Stimulated activated naive CD8-positive, alpha-beta T cell treated with anti-CD3 and anti-CD28 coated beads, Interleukin-15, Interleukin-2, amounts not matched to agents 100 ng/mL and 50 ng/mL, for 24 hours (primary cell): ENCODE data around the gene WLS.

Source experiments
- H3K27ac Mint-ChIP-seq: one replicate; pipeline ENCODE4 v1.8.0; 2021; ENCODE audit warnings: mild to moderate bottlenecking, mixed read lengths
- H3K27me3 Mint-ChIP-seq: one replicate; pipeline ENCODE4 v1.8.0; 2021; ENCODE audit warnings: mixed read lengths
- H3K36me3 Mint-ChIP-seq: one replicate; pipeline ENCODE4 v1.8.0; 2021; ENCODE audit warnings: low read depth, mixed read lengths
- H3K4me1 Mint-ChIP-seq: one replicate; pipeline ENCODE4 v1.8.0; 2021; ENCODE audit warnings: low read depth, mixed read lengths
- H3K4me3 Mint-ChIP-seq: one replicate; pipeline ENCODE4 v1.8.0; 2021; ENCODE audit warnings: mild to moderate bottlenecking, mixed read lengths
- H3K9me3 Mint-ChIP-seq: one replicate; pipeline ENCODE4 v1.8.0; 2021; ENCODE audit warnings: mixed read lengths

WLS gene

GRCh38 chr1:68197461-68197860 lies 34.9 kb downstream of the WLS start:
- H3K27ac Mint-ChIP-seq, result no peak overlapping the region
- H3K9me3 Mint-ChIP-seq, result no peaks in the 10 kb centered on the region
- no peaks in the 10 kb centered on the region for H3K4me1 Mint-ChIP-seq
- H3K4me3 Mint-ChIP-seq, result no peak overlapping the region
- no peaks in the 10 kb centered on the region for H3K27me3 Mint-ChIP-seq
- H3K36me3 Mint-ChIP-seq, result no peaks in the 10 kb centered on the region

- Mint-ChIP-seq H3K4me3 (no peak overlapping the region), H3K9me3 (no peaks in the 10 kb centered on the region), H3K27me3 (no peaks in the 10 kb centered on the region), H3K27ac (no peak overlapping the region), H3K4me1 (no peaks in the 10 kb centered on the region), H3K36me3 (no peaks in the 10 kb centered on the region)
These were observed 35.6 kb downstream of the WLS start for GRCh38 chr1:68196676-68197075.

- Mint-ChIP-seq H3K4me1 (no peaks in the 10 kb centered on the region), H3K36me3 (no peaks in the 10 kb centered on the region), H3K27ac (no peak overlapping the region), H3K27me3 (peaks cover 6% of the 10 kb centered on the region), H3K9me3 (peaks cover 5% of the 10 kb centered on the region), H3K4me3 (no peak overlapping the region)
These were observed 40.6 kb downstream of the WLS start for GRCh38 chr1:68191717-68192116.

GRCh38 chr1:68188644-68189340 lies 43.5 kb downstream of the WLS start:
- H3K4me3 Mint-ChIP-seq, result no peak overlapping the region
- H3K9me3 Mint-ChIP-seq, result peaks cover 5% of the 10 kb centered on the region

DNA sequence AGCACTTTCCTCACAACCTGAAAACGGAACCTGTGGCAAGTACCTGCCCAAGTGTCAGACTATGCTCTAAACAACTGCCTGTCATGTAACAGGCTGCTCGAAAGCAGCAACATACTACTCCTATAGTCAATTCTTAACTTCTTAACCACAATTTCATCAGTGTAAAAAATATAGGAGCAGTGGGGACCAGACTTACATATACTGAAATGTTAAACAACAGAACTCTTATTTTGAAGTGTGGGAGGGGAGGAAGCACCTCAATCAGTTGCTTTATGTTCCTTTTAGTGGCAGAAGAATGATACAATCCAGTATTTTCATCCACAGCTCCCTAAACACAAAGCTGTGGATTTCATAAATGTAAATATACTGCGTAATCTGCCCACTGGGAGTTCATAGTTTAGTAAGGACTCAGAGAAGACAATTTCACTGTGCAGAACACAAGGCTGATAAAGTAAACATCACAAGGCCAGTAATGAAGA lies 44.2 kb downstream of the WLS start:
- Mint-ChIP-seq H3K9me3 (peaks cover 5% of the 10 kb centered on the region), H3K4me1 (no peaks in the 10 kb centered on the region), H3K4me3 (no peak overlapping the region), H3K36me3 (no peaks in the 10 kb centered on the region), H3K27ac (no peak overlapping the region), H3K27me3 (peaks cover 11% of the 10 kb centered on the region)

More at GRCh38 chr1:68188644-68189340, 43.5 kb downstream of the WLS start:
- no peaks in the 10 kb centered on the region for H3K36me3 Mint-ChIP-seq
- no peak overlapping the region for H3K27ac Mint-ChIP-seq
- peaks cover 11% of the 10 kb centered on the region for H3K27me3 Mint-ChIP-seq
- H3K4me1 Mint-ChIP-seq, result no peaks in the 10 kb centered on the region

DNA sequence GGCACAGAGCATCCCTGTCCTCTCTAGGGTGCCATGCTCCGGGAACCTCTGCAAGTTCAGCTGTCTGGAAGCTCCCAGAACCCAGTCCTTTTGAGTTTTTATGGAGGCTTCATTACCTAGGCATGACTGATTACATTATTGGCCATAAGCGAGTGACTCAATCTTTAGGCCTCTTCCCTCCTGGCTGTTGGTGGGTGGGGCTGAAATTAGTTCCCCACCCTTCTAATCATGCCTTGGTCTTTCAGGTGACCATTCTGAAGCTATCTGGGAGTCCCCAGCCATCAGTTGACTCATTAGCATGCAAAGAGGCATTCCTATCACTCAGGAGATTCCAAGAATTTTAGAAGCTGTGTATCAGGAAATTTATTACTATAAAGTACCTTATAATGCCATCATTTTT lies 46.6 kb downstream of the WLS start:
- H3K4me1 Mint-ChIP-seq, result no peaks in the 10 kb centered on the region
- peaks cover 11% of the 10 kb centered on the region for H3K27me3 Mint-ChIP-seq
- no peaks in the 10 kb centered on the region for H3K36me3 Mint-ChIP-seq
- H3K27ac Mint-ChIP-seq, result no peak overlapping the region
- H3K9me3 Mint-ChIP-seq, result peaks cover 5% of the 10 kb centered on the region
- no peak overlapping the region for H3K4me3 Mint-ChIP-seq

DNA sequence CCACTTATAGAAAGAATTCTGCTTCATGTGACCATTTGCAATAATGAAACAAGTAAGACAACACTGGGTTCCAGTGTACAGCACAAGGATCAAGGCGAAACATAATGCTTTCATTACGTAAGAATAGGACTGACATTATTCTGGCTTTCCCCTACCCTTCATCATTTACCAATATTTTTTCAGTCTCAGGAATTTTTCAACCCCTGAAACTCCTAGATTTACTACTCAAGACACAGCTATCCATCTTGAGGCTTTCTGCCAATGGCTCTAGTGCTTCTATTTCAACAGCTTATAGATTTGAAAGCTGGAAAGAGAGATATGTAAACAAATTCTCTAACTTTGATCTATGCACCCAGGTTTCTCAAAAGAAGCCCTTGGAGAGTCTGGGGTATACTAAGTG lies 48.4 kb downstream of the WLS start:
- H3K27me3 Mint-ChIP-seq, result peaks cover 8% of the 10 kb centered on the region
- H3K4me3 Mint-ChIP-seq, result no peak overlapping the region
- no peaks in the 10 kb centered on the region for H3K9me3 Mint-ChIP-seq
- no peaks in the 10 kb centered on the region for H3K36me3 Mint-ChIP-seq
- peaks cover 1% of the 10 kb centered on the region for H3K4me1 Mint-ChIP-seq
- H3K27ac Mint-ChIP-seq, result no peak overlapping the region

- Mint-ChIP-seq H3K4me3 (no peak overlapping the region), H3K36me3 (no peaks in the 10 kb centered on the region), H3K9me3 (no peaks in the 10 kb centered on the region), H3K4me1 (peaks cover 3% of the 10 kb centered on the region), H3K27ac (no peak overlapping the region), H3K27me3 (peaks cover 14% of the 10 kb centered on the region)
These were observed 51.2 kb downstream of the WLS start for GRCh38 chr1:68181165-68181556.

- Mint-ChIP-seq H3K27me3 (peaks cover 14% of the 10 kb centered on the region), H3K36me3 (no peaks in the 10 kb centered on the region), H3K4me3 (no peak overlapping the region), H3K4me1 (peaks cover 3% of the 10 kb centered on the region), H3K27ac (no peak overlapping the region), H3K9me3 (no peaks in the 10 kb centered on the region)
These were observed 51.7 kb downstream of the WLS start for GRCh38 chr1:68180441-68181164.

DNA sequence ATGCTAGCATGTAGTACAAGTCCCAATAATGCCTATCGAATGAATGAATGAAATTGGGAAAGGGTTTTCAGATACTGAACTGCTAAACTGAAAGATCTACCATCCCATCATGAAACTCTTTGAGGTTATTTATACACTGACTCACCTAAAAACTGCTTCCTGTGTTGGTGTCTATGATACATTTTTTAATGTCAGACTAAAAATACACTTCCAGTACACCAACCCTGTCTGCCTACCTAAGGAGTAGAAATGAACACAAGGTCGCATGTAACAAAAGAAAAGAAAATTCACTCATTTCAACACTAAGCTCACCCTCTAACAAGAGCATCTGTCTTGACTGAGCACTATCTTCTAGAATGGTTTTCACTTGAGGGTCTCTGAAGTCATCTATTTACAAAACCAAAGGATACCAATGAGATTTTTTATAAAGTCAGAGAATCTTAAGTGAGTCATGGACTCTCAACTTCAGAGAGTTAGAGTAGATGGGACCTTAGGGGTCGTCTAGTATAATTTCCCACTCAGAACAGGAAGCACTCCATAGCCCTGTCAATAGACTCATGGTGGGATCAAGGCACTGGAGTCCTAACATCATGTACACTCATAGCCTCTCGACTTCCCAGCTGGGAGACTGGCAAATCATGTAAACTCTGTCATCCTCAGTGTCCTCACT lies 53.4 kb downstream of the WLS start:
- Mint-ChIP-seq H3K9me3 (no peaks in the 10 kb centered on the region), H3K4me1 (peaks cover 3% of the 10 kb centered on the region), H3K27me3 (peaks cover 9% of the 10 kb centered on the region), H3K4me3 (no peak overlapping the region), H3K27ac (no peak overlapping the region), H3K36me3 (no peaks in the 10 kb centered on the region)

GRCh38 chr1:68175621-68176398 lies 56.5 kb downstream of the WLS start:
- Mint-ChIP-seq H3K36me3 (no peaks in the 10 kb centered on the region), H3K4me3 (no peak overlapping the region), H3K4me1 (peaks cover 3% of the 10 kb centered on the region), H3K9me3 (no peaks in the 10 kb centered on the region), H3K27me3 (peaks cover 11% of the 10 kb centered on the region), H3K27ac (no peak overlapping the region)

- Mint-ChIP-seq H3K27me3 (peaks cover 8% of the 10 kb centered on the region), H3K4me3 (no peak overlapping the region)
These were observed 57.6 kb downstream of the WLS start for GRCh38 chr1:68174738-68175113.

GRCh38 chr1:68173936-68174737 lies 58.2 kb downstream of the WLS start:
- peaks cover 3% of the 10 kb centered on the region for H3K4me1 Mint-ChIP-seq
- no peak overlapping the region for H3K27ac Mint-ChIP-seq
- H3K4me3 Mint-ChIP-seq, result no peak overlapping the region
- H3K9me3 Mint-ChIP-seq, result no peaks in the 10 kb centered on the region
- H3K36me3 Mint-ChIP-seq, result no peaks in the 10 kb centered on the region
- H3K27me3 Mint-ChIP-seq, result peaks cover 8% of the 10 kb centered on the region

More at GRCh38 chr1:68174738-68175113, 57.6 kb downstream of the WLS start:
- no peaks in the 10 kb centered on the region for H3K36me3 Mint-ChIP-seq
- no peaks in the 10 kb centered on the region for H3K9me3 Mint-ChIP-seq
- no peak overlapping the region for H3K27ac Mint-ChIP-seq
- peaks cover 3% of the 10 kb centered on the region for H3K4me1 Mint-ChIP-seq

DNA sequence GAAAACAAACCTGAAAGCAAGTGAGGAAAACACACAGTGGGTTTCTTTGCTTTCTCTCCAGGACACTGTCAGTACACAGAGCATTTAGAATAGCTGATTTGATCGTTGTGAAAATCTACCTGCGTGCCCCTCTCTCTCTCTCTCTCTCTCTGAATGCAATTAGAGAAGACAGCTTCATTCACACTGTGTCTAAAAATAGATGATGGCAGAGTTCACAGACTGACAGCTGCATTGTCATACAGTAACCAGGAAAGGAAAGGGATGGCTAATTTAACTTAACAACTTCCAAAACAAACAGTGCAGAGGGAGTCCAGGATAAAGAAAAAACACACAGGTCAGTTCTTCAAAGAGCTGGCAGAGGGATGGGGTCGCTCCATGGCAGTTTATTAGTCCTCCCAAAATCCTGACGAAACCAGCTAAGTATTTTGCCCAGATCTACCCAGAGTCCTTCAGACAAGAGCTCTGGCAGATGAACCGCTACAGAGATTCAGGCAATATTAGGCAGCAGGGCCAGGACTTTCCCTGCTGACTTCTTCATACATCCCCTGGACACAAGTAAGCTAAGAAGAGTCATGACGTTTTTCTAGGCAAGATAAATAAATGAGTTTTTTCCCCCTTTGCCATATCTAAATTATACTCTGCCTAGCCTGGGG lies 58.9 kb downstream of the WLS start:
- peaks cover 8% of the 10 kb centered on the region for H3K27me3 Mint-ChIP-seq
- H3K9me3 Mint-ChIP-seq, result no peaks in the 10 kb centered on the region
- no peak overlapping the region for H3K4me3 Mint-ChIP-seq
- H3K4me1 Mint-ChIP-seq, result no peaks in the 10 kb centered on the region
- no peak overlapping the region for H3K27ac Mint-ChIP-seq
- no peaks in the 10 kb centered on the region for H3K36me3 Mint-ChIP-seq
